ENCODE measurements around the gene COQ4. TPM values are rescaled to one million over a fixed set of nuclear protein-coding genes. Genes with fewer than 3 reads are reported as not detected.

The COQ4 gene
- polyA plus RNA-seq, 1 of the 3 experiments (the other 2 are of a cell fraction) = 57.2 TPM

DNA sequence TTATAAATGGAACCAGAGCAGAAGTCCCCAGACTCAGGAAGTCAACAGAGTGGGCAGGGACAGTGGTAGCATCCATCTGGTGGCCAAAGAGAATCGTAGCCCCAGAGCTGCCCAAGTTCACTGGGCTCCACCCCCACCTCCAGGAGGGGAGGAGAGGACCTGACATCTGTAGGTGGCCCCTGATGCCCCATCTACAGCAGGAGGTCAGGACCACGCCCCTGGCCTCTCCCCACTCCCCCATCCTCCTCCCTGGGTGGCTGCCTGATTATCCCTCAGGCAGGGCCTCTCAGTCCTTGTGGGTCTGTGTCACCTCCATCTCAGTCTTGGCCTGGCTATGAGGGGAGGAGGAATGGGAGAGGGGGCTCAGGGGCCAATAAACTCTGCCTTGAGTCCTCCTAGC lies 38.2 kb downstream of the COQ4 start:
- H3K4me2 ChIP-seq = no peak overlapping the region
- TF ChIP-seq MXI1 (IDR thresholded peaks at IDR 0.05; ENCODE audit: low read depth, low read length) (no peak), FOSL2 (IDR thresholded peaks at IDR 0.05; ENCODE audit: borderline replicate concordance, low read depth) (no peak), MEF2A (IDR thresholded peaks at IDR 0.05; ENCODE audit: borderline replicate concordance, low read depth) (no peak), GABPA (IDR thresholded peaks at IDR 0.05; ENCODE audit: low read depth) (no peak), YY1 (IDR thresholded peaks at IDR 0.05; ENCODE audit: low read depth) (no peak), ELF1 (IDR thresholded peaks at IDR 0.05) (no peak), NRF1 (IDR thresholded peaks at IDR 0.05; ENCODE audit: low read depth, low read length) (no peak), TEAD4 (IDR thresholded peaks at IDR 0.05; ENCODE audit: borderline replicate concordance, insufficient read depth) (no peak), NFIC (IDR thresholded peaks at IDR 0.05; ENCODE audit: borderline replicate concordance) (no peak), GATA2 (CRISPR knock-in tag; IDR thresholded peaks at IDR 0.05) (no peak)
- TF ChIP-seq, protein P1, sequence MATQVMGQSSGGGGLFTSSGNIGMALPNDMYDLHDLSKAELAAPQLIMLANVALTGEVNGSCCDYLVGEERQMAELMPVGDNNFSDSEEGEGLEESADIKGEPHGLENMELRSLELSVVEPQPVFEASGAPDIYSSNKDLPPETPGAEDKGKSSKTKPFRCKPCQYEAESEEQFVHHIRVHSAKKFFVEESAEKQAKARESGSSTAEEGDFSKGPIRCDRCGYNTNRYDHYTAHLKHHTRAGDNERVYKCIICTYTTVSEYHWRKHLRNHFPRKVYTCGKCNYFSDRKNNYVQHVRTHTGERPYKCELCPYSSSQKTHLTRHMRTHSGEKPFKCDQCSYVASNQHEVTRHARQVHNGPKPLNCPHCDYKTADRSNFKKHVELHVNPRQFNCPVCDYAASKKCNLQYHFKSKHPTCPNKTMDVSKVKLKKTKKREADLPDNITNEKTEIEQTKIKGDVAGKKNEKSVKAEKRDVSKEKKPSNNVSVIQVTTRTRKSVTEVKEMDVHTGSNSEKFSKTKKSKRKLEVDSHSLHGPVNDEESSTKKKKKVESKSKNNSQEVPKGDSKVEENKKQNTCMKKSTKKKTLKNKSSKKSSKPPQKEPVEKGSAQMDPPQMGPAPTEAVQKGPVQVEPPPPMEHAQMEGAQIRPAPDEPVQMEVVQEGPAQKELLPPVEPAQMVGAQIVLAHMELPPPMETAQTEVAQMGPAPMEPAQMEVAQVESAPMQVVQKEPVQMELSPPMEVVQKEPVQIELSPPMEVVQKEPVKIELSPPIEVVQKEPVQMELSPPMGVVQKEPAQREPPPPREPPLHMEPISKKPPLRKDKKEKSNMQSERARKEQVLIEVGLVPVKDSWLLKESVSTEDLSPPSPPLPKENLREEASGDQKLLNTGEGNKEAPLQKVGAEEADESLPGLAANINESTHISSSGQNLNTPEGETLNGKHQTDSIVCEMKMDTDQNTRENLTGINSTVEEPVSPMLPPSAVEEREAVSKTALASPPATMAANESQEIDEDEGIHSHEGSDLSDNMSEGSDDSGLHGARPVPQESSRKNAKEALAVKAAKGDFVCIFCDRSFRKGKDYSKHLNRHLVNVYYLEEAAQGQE (IDR thresholded peaks at IDR 0.05; ENCODE audit: low read depth, low read length) = no peak
- TF ChIP-seq, protein P2, sequence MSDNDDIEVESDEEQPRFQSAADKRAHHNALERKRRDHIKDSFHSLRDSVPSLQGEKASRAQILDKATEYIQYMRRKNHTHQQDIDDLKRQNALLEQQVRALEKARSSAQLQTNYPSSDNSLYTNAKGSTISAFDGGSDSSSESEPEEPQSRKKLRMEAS (IDR thresholded peaks at IDR 0.05; ENCODE audit: low read depth) = no peak
- TF ChIP-seq, protein P3, sequence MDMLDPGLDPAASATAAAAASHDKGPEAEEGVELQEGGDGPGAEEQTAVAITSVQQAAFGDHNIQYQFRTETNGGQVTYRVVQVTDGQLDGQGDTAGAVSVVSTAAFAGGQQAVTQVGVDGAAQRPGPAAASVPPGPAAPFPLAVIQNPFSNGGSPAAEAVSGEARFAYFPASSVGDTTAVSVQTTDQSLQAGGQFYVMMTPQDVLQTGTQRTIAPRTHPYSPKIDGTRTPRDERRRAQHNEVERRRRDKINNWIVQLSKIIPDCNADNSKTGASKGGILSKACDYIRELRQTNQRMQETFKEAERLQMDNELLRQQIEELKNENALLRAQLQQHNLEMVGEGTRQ (IDR thresholded peaks at IDR 0.05; ENCODE audit: borderline replicate concordance, low read depth, low read length) = no peak
- no peak overlapping the region for H3K9ac ChIP-seq
- DNase-seq = no peak
- POLR2A ChIA-PET = interaction anchor here (2.7 kb wide), 1 partner anchor 10 kb away, joined by 11 read pairs; the partner anchor contains the start of gene URM1
- H3K4me1 ChIP-seq (ENCODE audit: control insufficient read depth in 1 of 2, insufficient read depth in 2 of 2, low read depth in 1 of 2, low read length in 1 of 2) = peaks cover 7 to 8% of the 10 kb centered on the region in 2 experiments; a peak in 2 of 4 replicates
- H3K9me3 ChIP-seq = no peaks in the 10 kb centered on the region
- peaks cover 0 to 3% of the 10 kb centered on the region in 2 experiments for H3K36me3 ChIP-seq (replicated peaks in 1 of 2; ENCODE audit: control insufficient read depth in 1 of 2, insufficient read depth in 2 of 2, low read length in 1 of 2)
- H3K79me2 ChIP-seq (ENCODE audit: insufficient read depth) = no peaks in the 10 kb centered on the region
- H3K27ac ChIP-seq (ENCODE audit: low read depth in 2 of 2, low read length in 1 of 2) = no peak overlapping the region
- CTCF ChIA-PET = interaction anchor here (1.2 to 4.0 kb wide), 9 partner anchors 11 to 78 kb away, joined by 3 to 113 read pairs (median 10); partner anchors contain the start of genes CERCAM and URM1
- H3F3A ChIP-seq (replicated peaks; ENCODE audit: insufficient read depth) = peaks cover 12% of the 10 kb centered on the region
- no peak overlapping the region for H3K4me3 ChIP-seq (ENCODE audit: low read depth in 2 of 2, low read length in 1 of 2)
- H3K27me3 ChIP-seq (ENCODE audit: insufficient read depth) = no peaks in the 10 kb centered on the region
- 71% methylated on average over 1 of the region's 2 CpGs for WGBS (ENCODE audit: low lambda C conversion rate)
- no peaks in the 10 kb centered on the region for H4K20me1 ChIP-seq (ENCODE audit: insufficient read depth)
- no peak overlapping the region for H2AFZ ChIP-seq (ENCODE audit: low read depth)
- H3K9me2 ChIP-seq = no peaks in the 10 kb centered on the region

Measured in SK-N-SH (cell line).